Stimulated activated CD8-positive, alpha-beta memory T cell treated with anti-CD3 and anti-CD28 coated beads, Interleukin-15, amount 100 ng/mL, for 24 hours (primary cell): ENCODE measurements around the gene LLPH.

Source experiments
- DNase-seq: peaks from one replicate; pipeline ENCODE4 v3.0.0-alpha.2; 2020; ENCODE audit warnings: low read depth

LLPH gene

DNA sequence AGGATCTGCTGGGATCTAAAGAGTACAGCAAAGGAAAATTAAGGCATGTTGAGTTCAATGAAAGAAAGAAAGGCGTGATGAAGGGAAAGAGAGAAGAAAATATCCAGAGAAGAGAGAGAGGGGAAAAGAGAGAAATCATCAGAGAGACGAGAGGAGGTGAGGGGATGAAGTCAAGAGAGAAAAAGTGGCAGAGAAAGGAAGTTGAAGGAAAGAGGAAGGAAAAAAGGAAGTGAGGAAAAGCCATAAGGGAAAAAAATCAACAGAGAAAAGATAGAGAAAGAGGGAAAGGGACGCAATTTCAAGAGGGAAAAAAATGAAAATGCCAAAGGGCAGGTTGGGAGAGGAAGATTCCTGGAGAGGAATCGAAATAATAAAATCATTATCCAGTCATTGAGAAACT is 40.4 kb downstream of the LLPH start:
- no peak for DNase-seq

DNA sequence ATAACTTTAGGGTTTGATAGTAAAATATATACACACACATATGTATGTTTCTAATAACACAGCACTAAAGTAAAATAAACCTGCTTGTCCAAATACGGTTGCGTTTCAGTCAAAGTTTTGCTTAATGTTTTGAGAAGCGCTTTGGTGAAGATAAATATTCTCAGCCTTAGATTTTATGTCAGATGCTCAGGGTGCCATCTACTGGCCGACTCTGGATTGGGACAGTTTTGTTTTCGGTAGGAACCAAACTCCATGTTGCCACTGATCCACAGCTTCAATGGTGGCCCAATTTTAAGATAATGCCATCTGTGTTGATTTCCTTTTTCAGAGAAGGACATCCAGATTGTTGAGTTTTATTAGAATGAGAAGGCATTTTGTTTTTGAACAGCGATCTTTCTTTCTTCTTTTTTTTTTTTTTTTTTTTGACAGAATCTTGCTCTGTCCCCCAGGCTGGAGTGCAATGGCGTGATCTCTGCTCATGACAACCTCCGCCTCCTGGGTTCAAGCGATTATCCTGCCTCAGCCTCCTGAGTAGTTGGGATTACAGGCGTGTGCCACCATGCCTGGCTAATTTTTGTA is 43.1 kb downstream of the LLPH start:
- peak; percentile 8 for DNase-seq

DNA sequence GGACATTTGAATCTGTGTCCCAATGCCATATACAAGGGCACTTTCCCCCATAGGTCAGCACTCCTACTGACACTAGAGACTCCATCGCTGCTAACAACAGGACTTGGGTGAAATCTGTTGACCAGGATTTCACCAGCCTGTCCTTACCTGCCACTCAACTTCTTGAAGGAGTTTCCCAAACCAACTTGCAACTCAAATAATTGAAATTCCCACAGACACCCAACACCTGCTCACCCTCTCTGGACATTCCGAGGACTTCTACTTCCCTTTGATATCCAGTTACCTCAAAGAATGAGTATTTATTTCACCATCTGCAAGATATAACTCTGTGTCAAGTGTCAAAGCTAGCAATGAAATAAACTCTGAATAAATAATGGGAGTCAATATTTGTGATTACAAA is 44.6 kb downstream of the LLPH start:
- no peak for DNase-seq

DNA sequence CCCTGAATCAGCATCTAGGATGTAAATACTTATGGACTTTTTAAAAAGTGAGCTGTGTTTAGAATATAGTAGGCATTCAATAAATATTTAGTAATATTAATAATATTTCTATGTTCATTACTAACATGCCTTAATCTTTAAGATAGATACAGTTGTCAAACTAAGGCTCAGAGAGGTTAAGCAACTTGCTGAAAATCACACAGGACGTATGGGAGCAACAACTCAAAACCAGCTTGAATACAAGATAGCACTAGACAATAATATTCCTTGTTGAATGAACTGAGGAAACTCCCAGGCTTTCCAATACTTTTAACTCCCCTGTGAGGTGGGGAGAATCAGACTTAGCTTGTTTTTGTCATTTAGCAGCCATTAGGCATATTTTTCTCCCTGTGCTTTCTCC is 45.3 kb downstream of the LLPH start:
- no peak for DNase-seq

DNA sequence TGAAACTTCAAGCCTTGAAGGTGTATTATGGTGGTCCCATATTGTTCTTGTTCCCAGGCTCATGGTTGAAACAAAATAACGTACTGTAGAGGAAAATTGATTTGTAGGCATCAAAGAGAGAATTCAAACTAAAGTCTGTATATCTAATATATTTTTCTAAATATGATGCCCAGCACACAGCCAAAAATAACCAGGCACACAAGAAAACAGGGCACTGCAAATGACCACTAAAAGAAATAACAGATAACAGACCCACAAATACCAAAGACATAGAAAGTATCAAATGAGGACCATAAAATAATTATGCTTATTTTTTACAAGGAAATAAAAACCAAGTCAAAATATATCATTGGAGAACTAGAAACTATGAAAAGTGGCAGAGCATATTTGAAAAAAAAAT is 46.8 kb downstream of the LLPH start:
- DNase-seq, result no peak

DNA sequence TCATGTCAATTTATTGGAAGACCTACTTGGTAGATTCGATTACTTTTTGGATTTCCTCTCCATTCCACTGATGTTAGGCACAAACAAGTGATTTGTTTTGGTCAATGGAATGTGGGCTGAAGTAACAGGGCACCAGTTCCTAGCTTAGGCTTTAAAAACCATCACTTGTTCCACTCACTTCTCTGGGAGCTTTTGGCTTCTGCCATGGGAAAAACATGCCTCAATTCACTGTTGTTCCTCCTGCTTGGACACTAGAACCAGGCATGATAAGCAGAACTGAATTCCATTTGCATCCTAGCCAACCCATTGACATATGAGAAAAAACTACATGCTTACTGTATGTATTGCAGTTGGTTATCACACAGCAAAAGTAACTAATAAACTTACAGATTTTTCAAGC is 47.8 kb downstream of the LLPH start:
- no peak for DNase-seq

DNA sequence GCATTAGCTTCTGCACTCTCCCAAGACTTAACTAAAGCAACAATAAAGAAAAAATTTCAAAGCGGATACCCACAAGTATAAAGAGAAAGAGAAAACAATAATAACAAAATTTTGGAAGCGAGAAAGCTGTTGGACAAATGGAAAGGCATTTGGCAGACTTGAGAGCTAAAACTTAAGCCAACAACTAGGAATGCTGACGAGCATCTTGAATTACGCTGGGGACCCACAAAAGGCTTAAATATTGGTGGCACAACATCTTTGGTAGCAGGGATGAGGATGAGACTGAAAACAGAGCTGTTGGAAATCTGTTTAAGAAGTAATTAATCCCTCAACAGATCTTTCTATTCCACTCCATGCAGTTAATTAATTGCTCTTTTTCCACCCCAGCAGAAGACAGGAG is 49.8 kb downstream of the LLPH start:
- no peak for DNase-seq

DNA sequence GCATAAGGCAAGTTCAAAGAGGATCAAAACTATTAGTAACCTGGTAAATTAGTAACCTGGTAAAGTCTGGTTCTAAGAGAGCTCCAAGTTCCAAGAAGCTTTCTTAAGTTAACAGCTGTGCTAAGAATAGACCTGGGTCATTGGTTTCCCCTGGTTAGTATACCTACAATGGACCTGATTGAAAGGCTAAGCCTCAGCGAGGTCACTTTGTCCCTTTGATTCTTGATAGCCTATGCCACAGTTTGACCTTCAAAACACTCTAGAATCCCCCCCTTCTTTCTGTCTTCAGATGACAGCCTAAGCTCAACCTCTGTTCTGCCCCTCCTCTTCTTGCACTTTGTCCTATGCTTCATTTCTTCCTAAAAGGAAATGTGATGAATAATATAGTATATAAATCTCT is 53.0 kb downstream of the LLPH start:
- no peak for DNase-seq

DNA sequence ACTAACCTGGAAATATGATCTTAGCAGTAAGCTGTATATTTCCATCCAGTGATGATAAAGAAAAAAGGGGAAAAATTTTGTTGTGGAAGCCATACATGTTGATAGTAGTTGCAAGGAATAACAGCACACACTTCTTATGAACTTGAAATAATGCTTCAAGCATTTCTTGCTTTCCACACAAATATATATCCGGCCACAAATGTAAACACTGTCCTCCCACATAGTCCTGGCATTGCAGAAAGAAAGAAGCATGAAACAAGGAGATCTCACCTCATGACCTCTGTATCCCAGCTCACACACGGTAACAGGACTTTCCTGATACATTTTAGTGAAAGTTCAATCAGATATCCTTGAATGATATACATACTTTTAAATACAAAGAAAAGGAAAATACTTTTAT is 56.0 kb downstream of the LLPH start:
- DNase-seq, result no peak

DNA sequence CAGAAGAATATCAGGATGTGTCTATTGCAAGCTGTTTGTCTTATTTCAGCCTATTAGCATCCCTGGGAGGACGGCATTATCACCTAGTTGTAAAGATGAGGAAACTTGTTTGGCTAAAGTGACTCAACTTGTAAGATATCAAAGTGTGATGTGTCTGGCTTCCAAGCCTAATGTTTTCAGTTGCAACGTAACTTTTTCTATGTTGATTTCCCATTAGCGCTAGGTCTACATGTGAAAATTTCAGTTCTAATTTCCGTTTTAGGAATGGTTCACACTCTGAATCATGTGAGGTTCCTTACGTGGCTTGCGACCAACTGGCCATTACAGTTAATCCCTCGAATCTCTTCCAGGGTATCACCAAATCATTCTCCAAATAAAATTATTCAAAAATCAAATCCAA is 58.0 kb downstream of the LLPH start:
- no peak for DNase-seq

DNA sequence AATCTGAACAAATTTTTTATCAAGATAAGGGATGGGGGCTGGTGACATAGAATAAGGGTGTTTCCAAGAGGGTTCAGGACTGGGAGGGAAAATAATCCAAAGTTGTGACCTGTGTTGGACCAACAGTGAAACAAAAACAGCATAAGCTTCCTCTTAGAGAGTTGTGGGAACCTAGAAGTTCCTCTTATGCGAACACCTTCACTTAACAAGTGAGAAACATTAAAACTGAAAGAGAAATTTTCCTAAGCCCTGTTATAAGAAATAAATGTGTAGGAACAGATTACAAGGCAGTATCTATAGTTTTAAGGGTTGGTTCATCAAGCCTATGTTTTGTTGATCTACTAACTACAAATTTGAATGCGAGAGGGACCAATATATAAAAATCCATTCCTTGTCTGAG is 58.4 kb downstream of the LLPH start:
- DNase-seq, result no peak

DNA sequence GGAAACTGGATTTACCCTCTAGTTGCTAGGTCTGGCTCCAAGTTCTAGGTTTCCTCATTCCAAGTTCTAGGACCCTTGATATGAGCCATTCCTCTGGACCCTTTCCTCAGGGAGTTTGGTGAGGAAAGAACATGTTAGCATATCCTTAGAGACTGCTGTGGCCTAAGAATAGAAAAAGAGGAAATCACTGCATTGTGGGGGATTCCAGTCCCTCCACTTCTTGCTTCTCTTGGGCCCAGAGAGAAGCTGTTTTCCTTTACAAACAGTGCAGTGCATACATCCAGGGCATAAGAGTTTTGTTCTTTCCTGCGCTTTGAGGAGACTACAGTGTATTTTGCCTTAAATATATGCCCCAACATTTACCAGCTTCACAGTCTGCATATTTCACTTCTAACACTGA is 59.0 kb downstream of the LLPH start:
- no peak for DNase-seq

DNA sequence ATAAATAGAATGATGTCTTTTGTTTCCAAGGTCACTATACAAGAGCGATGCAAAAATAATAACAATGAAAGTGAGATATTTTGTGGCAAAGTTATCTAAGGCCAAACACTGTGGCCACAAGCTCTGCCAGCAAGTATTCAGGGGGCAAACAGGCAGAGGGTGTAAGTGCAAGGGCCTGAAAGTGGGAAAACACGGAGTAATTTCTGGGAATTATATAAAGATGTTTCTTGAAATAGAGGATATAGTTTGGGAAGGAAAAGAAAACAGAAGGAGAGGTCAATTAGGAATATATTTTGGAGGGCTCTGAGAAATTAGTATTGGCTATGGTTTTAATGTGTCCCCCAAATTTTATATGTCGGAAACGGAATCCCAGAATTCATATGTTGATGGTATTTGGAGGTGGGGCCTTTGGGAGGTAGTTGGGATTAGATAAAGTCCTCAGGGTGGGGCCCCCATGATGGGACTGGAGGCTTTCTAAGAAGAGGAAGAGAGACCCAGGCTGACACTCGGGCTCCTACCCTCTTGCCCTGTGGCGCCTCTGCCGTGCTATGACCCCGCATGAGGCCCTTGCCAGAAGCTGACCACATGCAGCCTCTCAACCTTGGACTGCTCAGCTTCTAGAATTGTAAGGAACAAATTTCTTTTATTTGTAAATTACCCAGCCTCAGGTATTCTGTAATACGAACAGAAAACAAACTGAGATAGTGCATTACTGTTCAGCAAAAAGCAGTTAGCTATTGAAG is 60.0 kb downstream of the LLPH start:
- DNase-seq, result no peak

DNA sequence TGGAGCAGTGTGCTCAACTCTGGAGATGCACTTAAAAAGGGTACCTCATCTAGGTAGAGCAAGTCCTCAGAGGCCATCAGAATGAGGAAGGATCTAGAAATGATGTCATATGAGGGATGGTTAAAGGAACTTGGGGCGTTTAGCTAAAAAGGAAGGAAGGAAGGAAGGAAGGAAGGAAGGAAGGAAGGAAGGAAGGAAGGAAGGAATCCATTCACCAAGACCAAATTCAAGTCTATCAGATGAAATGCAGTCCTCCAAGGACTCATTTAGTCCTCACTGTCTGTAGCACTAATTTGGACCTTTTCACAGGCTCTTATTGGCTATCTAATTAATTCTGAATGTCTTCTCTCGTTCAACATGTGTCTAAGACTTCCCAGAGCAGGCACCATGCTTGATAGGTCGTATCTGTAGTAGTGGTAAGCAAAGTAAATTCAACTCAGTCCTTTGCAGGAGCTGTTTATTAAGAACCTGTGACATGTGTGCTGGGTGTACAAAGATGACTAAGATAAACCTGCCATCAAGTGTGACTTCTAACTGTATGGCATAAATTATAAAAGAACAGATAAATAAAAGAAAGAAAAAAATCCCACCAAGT is 63.5 kb downstream of the LLPH start:
- no peak for DNase-seq
